LNCAP (cell line): ENCODE results near the gene PPFIA2.
A peak's percentile ranks its signal among the peaks of the same experiment; 100 is the strongest.

ENCODE experiments used
- TF ChIP-seq, protein P1 (sequence below): fragments of 450-650 bp; IDR thresholded peaks from 2 replicates; pipeline ENCODE4 v1.5.1; 2017; ENCODE audit warnings: mild to moderate bottlenecking

The PPFIA2 gene

DNA sequence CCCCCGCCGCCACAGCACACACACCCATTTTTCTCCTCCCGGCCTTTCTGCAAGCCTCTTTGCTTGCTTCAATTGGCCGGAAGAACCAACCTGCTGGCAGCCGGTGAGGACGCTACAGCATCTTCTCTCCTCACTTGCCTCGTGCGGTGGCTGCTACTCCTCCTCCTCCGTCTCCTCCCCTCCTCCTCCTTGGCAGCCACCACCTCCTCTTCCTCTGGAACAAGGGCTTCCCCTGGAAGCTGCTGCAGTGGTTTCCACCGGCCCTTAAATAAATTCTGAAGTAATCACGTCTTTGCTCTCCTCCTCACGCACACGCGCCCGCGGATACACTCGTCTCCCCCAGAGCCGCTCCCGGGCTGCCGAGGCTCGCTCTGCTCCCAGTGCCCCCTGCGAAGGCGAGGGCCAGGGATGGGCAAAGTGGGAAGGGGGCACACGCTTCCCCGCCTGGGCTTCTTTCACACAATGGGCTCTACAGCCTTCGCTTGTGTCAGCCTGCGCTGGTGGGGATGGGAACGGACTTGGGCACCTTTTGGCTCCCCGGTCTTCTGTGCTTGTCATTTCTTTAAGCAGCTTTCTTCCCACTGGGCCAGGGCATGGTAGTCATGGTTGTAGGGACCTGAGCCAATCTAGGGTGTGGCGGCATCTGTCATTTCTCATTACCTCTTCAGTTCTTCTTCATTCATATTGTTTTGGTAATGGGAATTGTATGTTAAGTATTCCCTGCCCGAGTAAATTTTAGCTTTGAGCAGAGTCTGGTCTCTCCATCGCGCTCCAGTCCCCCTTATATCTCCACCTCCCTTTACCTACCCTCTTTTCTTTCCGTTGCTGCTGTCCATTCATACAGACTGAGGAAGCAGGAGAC lies at the start of gene PPFIA2:
Gene PPFIA2 (minus strand): TSS at position 161 of the 862 bp plus-strand sequence.
- TF ChIP-seq, protein P1, sequence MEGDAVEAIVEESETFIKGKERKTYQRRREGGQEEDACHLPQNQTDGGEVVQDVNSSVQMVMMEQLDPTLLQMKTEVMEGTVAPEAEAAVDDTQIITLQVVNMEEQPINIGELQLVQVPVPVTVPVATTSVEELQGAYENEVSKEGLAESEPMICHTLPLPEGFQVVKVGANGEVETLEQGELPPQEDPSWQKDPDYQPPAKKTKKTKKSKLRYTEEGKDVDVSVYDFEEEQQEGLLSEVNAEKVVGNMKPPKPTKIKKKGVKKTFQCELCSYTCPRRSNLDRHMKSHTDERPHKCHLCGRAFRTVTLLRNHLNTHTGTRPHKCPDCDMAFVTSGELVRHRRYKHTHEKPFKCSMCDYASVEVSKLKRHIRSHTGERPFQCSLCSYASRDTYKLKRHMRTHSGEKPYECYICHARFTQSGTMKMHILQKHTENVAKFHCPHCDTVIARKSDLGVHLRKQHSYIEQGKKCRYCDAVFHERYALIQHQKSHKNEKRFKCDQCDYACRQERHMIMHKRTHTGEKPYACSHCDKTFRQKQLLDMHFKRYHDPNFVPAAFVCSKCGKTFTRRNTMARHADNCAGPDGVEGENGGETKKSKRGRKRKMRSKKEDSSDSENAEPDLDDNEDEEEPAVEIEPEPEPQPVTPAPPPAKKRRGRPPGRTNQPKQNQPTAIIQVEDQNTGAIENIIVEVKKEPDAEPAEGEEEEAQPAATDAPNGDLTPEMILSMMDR, result no peak

DNA sequence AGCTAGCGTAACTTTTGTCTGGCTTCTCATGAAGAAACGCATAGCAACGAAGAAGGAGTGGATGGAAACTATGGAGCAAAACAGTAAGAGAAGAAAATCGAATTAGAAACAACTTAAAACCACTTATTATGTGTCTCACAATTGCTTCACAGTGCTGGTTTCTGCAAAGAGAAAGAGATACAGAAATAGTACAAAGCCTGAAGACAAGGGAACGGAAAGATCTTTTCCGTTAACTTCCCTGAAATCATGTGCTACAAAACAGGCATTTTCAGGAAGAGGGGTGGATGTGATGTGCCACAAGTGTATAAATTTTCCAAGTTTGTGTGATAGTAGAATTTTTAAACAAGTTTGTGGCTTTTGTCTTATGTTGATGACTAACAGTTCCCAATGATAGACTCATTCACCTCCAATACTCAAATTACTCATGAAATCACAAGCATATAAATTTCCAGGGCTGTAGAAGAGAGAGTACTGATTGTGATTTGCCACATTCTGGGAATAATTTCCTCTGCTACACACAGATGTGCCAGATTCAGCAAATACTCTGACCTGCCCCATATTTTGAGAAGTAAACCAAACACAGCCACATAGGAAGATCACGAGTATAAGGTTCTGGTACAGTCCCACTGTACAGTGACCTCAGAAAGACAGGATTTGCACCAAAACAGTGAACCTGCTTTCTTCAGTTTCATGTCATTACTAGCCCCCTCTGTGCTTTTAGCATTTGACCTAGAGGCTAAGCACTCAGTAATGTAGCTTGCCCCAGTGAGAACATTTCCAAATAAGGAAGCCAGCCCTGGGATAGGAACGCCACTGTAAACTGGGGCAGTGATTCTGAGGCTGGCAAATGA lies 41.4 kb upstream of the PPFIA2 start:
- TF ChIP-seq, protein P1, result no peak

DNA sequence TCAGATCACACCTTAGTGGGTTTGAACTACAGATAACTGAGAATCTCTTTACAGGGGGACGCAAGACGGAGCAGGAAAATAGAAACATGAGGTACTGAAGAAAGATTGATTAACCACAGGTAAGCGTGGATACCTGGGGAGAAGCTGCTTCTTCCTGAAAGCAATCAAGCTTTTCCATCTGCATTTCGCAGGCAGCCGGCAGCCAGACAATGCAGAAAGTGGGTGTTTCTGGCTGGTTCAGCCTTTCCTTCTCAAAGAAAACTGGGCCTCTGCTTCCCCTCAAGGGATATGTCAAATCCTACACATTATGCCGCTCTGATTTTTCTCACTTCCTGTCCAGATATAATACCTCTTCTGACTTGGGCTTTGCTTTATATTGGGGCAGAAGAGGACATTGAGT lies 39.1 kb upstream of the PPFIA2 start:
- TF ChIP-seq, protein P1, result no peak

DNA sequence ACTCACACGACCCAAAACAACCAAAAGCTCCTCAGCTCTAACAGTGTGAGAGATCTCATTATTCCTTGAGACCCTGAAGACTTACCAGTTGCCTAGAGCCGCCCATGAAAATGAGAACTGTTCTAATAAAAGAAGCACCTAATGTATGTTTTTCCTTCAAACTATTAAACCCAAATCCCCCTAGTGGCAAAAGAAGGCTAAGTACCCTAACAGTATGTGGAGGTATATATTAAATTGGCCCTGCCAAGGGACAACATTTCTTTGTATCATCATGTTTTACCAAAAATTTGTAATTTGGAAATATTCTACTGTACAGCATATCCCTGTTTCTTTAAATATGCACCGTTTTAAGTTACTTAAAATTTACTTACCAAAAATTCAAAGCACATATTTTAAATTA lies 38.0 kb upstream of the PPFIA2 start:
- TF ChIP-seq, protein P1, result peak; percentile 48

DNA sequence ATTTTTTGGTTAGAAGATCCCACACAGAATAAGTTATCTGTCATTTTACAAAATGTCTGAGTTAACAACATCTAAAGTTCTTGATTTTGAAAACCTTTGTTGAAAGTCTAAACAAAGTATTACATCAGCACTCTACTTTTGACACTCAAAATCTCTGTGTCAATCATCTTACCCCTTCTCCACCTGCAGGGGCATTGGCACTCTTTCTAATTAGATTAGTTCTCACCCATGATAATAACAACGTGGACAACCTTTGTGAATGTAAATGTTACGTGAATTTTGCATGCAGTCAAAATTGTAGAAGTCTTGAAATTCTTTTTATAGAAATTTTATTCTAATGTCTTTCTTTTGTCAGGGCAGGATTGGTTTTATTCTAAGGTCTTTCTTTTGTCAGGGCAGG lies 33.5 kb upstream of the PPFIA2 start:
- TF ChIP-seq, protein P1, result no peak

DNA sequence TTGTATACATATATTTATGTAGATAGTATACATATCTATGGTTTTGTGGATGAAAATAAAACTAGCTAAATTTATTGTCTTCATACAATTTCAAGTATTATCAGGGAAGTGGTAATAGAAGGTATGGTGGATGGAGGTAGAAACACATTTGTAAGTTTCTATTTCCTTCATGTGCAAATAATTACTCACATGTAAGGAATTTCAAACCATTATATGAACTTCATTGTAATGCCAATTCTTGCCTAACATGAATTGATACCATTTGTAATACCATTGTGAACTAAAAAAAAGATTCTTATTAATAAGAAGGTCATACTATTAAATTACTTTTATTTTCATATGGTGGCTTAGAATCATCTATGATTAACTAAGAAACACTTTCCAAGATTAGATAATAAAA lies 20.1 kb upstream of the PPFIA2 start:
- TF ChIP-seq, protein P1, result no peak

DNA sequence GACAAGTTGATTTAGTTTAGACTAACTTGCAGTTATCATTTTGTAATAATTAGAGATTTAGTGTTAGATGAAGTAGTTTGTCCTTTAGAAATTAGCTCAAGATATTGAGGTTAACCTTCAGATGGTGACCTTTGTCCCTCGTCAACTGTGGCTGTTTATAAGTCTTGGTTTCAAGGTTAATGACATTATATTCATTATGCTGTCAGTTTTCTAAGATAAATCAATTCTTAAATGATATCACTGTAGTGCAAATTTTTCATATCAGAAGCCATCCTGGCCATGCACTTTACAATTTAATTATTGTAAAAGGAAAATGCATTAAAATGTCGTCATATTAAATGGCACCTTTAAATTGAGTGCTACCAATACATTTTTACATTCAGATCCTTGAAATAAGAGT lies 19.6 kb upstream of the PPFIA2 start:
- TF ChIP-seq, protein P1, result no peak
